ENCODE results near the gene AUTS2.
"Not testable (repeated sequence)": the region's sequence is repeated elsewhere in the genome, so short reads cannot be mapped to it uniquely, and the experiment has no call there.

AUTS2 gene

GRCh38 chr7:70257921-70258320, 659.6 kb downstream of the AUTS2 start:
- DNase-seq (ENCODE audit: low spot score), result no peak

- DNase-seq (ENCODE audit: low spot score), result no peak
These were observed 661.2 kb downstream of the AUTS2 start for GRCh38 chr7:70259502-70259901.

- DNase-seq (ENCODE audit: low spot score), result no peak
These were observed 665.4 kb downstream of the AUTS2 start for GRCh38 chr7:70263471-70264255.

- DNase-seq (ENCODE audit: low spot score), result no peak
These were observed 667.9 kb downstream of the AUTS2 start for GRCh38 chr7:70266186-70266585.

GRCh38 chr7:70267381-70268120, 669.3 kb downstream of the AUTS2 start:
- no peak for DNase-seq (ENCODE audit: low spot score)

- no peak for DNase-seq (ENCODE audit: low spot score)
These were observed 669.9 kb downstream of the AUTS2 start for GRCh38 chr7:70268179-70268578.

GRCh38 chr7:70270149-70270548, 671.9 kb downstream of the AUTS2 start:
- DNase-seq (ENCODE audit: low spot score), result no peak

- DNase-seq (ENCODE audit: low spot score), result no peak
These were observed 673.4 kb downstream of the AUTS2 start for GRCh38 chr7:70271617-70272081.

- not testable (repeated sequence) for DNase-seq (ENCODE audit: low spot score)
These were observed 677.3 kb downstream of the AUTS2 start for GRCh38 chr7:70275570-70275969.

- no peak for DNase-seq (ENCODE audit: low spot score)
These were observed 686.9 kb downstream of the AUTS2 start for GRCh38 chr7:70285187-70285586.

- no peak for DNase-seq (ENCODE audit: low spot score)
These were observed 687.6 kb downstream of the AUTS2 start for GRCh38 chr7:70285854-70286253.

GRCh38 chr7:70288781-70289456, 690.6 kb downstream of the AUTS2 start:
- DNase-seq (ENCODE audit: low spot score), result no peak

GRCh38 chr7:70292716-70293115, 694.4 kb downstream of the AUTS2 start:
- DNase-seq (ENCODE audit: low spot score), result no peak

GRCh38 chr7:70294211-70294911, 696.1 kb downstream of the AUTS2 start:
- DNase-seq (ENCODE audit: low spot score), result no peak

- no peak for DNase-seq (ENCODE audit: low spot score)
These were observed 700.7 kb downstream of the AUTS2 start for GRCh38 chr7:70298780-70299471.

- DNase-seq (ENCODE audit: low spot score), result no peak
These were observed 701.2 kb downstream of the AUTS2 start for GRCh38 chr7:70299472-70299807.

GRCh38 chr7:70301673-70302185, 703.5 kb downstream of the AUTS2 start:
- no peak for DNase-seq (ENCODE audit: low spot score)

- no peak for DNase-seq (ENCODE audit: low spot score)
These were observed 705.0 kb downstream of the AUTS2 start for GRCh38 chr7:70303309-70303708.

- no peak for DNase-seq (ENCODE audit: low spot score)
These were observed 705.5 kb downstream of the AUTS2 start for GRCh38 chr7:70303780-70304179.

- DNase-seq (ENCODE audit: low spot score), result no peak
These were observed 707.9 kb downstream of the AUTS2 start for GRCh38 chr7:70306173-70306572.

- no peak for DNase-seq (ENCODE audit: low spot score)
These were observed 709.4 kb downstream of the AUTS2 start for GRCh38 chr7:70307544-70308106.

Data from COLO829 (cell line).